Epithelial cell of proximal tubule (primary cell): Measurements from ENCODE around the gene NEK10. TPM values are rescaled to one million over a fixed set of nuclear protein-coding genes. Genes with fewer than 3 reads are reported as not detected.
A peak's percentile ranks its signal among the peaks of the same experiment; 100 is the strongest.

ENCODE experiments used
- DNase-seq: peaks from one replicate; pipeline ENCODE4 v3.0.0-alpha.2; 2011; ENCODE audit warnings: low read depth
- H3K4me3 ChIP-seq: 2 replicates; pipeline ENCODE4 v1.5.1; 2011; ENCODE audit warnings: low read depth, mild to moderate bottlenecking, low read length
- total RNA-seq: library from RNA; depleted of rRNA; stranded (reverse); fragments of >200 nt; gene quantifications from 2 replicates; pipeline ENCODE4 v1.2.3, GENCODE V29; 2015
- TF ChIP-seq, protein P1 (sequence below): conservative IDR thresholded peaks from 2 replicates; pipeline ENCODE4 v1.5.1; 2012; ENCODE audit warnings: low read depth, mild to moderate bottlenecking, low read length

NEK10 gene
- total RNA-seq, 1 donor from 2014 or later = 0.06 TPM

- DNase-seq = no peak
- H3K4me3 ChIP-seq = no peak overlapping the region
- TF ChIP-seq, protein P1, sequence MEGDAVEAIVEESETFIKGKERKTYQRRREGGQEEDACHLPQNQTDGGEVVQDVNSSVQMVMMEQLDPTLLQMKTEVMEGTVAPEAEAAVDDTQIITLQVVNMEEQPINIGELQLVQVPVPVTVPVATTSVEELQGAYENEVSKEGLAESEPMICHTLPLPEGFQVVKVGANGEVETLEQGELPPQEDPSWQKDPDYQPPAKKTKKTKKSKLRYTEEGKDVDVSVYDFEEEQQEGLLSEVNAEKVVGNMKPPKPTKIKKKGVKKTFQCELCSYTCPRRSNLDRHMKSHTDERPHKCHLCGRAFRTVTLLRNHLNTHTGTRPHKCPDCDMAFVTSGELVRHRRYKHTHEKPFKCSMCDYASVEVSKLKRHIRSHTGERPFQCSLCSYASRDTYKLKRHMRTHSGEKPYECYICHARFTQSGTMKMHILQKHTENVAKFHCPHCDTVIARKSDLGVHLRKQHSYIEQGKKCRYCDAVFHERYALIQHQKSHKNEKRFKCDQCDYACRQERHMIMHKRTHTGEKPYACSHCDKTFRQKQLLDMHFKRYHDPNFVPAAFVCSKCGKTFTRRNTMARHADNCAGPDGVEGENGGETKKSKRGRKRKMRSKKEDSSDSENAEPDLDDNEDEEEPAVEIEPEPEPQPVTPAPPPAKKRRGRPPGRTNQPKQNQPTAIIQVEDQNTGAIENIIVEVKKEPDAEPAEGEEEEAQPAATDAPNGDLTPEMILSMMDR = no peak
Measured at GRCh38 chr3:27384191-27384590, 15.0 kb upstream of the NEK10 start.

DNA sequence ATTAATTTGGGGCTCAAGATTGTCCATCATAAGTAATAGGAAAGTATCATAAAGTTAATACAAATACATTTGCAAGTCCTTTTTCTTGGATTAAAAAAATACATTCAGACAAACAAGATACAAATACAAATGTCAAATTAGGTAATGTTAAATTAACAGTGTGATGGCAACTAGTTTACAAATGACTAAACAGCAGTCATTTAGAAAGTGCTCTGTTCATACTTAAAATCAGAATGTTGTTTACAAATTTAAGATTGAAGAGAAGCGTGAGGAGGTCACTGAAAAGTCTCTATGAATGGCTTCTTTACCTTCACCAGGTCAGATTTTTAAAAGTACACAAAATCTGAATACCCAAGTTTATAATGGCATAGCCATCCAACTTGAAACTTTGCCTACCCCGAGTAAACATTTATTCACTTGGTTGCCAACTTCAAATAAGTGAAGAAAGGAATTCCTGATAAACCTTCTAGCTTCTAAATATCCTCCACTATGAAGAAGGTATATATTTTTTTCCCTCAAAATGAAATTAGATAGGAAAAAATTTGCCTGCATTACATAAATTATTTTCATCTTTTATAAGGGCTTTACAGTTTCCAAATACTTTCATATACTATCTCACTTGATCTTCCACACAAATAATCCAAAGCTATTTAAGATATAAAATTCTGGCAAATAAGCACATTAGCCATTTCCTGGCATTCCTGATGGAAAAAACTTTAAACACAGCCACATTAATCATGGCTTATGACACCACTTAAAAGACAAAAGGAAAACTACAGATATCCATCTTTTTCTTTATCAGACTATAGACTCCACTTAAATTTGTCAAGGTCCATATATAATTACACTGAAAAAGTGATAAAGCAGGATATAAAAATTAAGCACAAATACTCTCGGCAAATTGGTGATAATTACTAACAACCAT lies 11.5 kb upstream of the NEK10 start:
- no peak for DNase-seq
- TF ChIP-seq, protein P1 = no peak

DNA sequence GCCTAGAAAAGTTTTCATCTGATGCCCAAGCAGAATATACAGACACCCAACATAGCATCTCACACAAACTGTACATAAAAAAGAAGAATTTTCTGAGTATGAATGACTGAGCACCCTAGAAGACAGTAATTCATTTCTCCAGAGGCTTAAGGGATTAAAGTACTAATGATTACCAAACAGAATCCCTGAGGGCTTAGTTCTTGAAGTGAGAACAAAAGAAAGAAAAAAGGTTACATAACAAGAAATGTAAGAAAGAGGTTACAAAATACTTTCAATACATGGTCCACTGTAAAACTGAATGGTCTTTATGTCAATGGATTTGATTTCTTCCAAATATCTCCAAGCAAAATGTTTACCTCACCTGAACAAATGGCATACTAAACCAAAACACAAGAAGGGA lies 9.1 kb upstream of the NEK10 start:
- no peak overlapping the region for H3K4me3 ChIP-seq
- TF ChIP-seq, protein P1 = no peak
- no peak for DNase-seq

More for the DNA sequence above, 11.5 kb upstream of the NEK10 start:
- no peak overlapping the region for H3K4me3 ChIP-seq

GRCh38 chr3:27376109-27376772 lies 7.1 kb upstream of the NEK10 start:
- DNase-seq = no peak
- TF ChIP-seq, protein P1 = no peak
- no peak overlapping the region for H3K4me3 ChIP-seq

DNA sequence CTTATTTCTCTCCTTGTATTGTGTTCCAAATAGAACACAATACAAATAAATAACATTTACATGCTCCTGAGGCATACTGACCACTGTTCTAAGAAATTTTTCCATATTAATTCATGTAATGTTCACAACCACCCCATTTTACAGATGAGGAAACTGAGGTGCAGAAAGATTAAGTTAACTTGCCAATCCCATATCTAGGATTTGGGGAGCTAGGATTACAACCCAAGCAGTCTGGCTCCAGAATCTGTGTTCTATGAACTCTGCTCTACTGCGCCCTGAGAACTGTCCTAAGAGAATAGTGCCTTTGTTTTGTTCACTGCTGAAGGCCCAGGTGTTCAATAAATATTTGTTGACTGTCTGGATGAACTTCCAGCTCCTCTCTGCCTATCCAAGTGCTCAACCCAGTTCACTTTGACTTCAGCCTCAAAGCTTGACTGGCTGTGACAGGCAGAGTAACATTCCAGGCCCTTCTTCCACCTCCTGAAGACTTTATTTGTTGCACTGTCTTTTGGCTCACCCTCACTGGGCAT lies 3.1 kb downstream of the NEK10 start:
- TF ChIP-seq, protein P1 = no peak
- H3K4me3 ChIP-seq = no peak overlapping the region
- no peak for DNase-seq

GRCh38 chr3:27360113-27361078 lies 8.8 kb downstream of the NEK10 start:
- peak; percentile 72 for DNase-seq
- H3K4me3 ChIP-seq = no peak overlapping the region

More at GRCh38 chr3:27360113-27361078, 8.8 kb downstream of the NEK10 start:
- TF ChIP-seq, protein P1 = no peak
